NCI-H1048 (cell line): ENCODE data around the gene CD24.
A peak's percentile ranks its signal among the peaks of the same experiment; 100 is the strongest.
"Not testable (repeated sequence)": the region's sequence is repeated elsewhere in the genome, so short reads cannot be mapped to it uniquely, and the experiment has no call there.

ENCODE experiments used
- DNase-seq: peaks from one replicate; lab custom pipeline; 2025; lab: John Stamatoyannopoulos, UW

CD24 gene, protein sequence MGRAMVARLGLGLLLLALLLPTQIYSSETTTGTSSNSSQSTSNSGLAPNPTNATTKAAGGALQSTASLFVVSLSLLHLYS

DNA sequence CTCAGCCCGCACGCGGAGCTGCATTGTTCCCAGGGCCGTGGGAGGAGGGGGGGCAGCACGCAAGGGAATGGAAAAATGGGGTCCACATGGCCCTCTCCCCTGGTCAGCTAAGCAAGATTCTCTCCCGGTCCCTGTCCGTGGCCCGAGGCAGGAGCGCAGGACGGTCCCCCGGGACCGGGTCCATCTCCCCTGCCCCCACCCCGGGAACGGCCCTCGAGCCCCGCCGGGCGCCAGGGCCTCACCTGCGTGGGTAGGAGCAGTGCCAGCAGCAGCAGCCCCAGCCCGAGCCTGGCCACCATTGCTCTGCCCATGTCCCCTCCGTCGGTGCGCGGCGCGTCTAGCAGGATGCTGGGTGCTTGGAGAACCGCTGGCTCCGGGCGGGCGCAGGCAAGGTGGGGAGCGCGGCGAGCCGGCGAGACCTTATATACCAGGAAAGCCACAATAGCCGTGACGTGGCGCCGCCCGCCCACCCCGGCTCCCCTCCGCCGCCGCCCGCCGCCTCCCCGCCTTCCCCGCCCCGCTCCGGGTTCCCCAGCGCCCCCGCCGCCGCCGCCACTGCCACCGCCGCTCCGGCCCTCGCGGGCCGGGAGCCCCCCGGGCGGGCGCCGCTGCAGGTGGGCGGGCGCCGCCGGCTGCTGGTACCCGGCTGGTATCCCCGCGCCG, at the start of gene CD24:
Gene CD24, minus strand, starts transcription at position 394 of the 663 bp plus-strand sequence. Its CDS starts 83 bp downstream, at position 311.
- peak; percentile 28 for DNase-seq

DNA sequence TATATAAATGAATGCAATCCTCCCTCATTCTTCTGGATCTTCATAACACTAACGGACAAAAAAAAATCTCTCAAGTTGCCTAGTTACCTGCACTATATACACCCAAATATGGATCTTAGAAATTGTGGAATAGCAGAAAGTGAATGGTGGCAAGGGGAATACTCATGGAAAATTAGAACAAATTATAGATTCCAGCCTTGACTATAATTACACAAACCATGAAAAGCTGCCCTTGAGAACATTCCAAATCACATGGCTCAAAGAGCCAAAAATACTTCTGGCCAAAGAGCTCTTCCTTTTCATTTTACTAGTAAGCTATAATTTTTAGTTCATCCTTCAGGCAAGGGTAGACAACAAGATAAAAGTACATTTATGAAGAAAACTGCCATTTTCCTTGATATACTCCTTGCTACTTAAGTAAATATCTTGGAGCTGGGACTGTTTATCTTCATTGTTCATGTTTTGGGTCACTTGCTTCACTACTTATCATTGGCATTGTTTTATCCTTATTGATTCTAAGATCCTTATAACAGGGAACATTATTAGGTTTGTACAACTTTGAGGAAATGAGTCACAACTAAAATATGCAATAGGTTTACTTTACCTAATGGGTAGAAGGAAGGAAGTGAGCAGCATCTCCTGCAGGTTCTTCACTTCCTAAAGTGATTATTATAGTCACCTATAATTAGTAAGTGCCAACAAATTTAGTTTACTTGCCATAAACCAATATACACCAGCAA, 47.1 kb upstream of the CD24 start:
- DNase-seq, result no peak

DNA sequence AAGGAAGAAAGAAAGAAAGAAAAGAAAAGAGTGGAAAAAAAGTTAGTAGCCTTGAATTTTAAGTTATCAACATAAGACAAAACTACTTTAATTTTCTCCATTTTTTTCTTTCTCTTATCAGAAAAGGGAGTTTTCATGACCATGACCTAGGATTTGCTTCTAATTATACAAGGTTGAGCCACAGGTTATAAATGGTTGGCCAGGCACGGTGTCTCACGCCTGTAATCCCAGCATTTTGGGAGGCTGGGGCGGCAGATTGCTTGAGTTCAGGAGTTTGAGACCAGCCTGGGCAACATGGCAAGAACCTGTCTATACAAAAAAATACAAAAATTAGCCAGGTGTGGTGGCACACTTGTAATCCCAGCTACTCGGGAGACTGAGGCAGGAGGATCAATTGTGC, 45.7 kb upstream of the CD24 start:
- DNase-seq, result no peak

DNA sequence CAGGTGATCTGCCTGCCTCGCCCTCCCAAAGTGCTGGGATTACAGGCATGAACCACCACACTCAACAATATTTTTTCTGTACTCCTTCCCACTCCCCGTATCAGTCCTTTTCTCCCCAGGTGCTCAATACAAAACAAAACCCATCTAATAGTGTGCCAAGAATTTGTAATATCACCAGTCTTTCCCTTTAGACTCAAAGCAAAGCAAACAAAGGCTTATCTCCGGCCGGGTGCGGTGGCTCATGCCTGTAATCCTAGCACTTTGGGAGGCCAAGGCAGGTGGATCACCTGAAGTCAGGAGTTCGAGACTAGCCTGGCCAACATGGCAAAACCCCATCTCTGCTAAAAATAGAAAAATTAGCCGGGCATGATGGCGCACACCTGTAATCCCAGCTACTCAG, 45.1 kb upstream of the CD24 start:
- DNase-seq, result not testable (repeated sequence)

DNA sequence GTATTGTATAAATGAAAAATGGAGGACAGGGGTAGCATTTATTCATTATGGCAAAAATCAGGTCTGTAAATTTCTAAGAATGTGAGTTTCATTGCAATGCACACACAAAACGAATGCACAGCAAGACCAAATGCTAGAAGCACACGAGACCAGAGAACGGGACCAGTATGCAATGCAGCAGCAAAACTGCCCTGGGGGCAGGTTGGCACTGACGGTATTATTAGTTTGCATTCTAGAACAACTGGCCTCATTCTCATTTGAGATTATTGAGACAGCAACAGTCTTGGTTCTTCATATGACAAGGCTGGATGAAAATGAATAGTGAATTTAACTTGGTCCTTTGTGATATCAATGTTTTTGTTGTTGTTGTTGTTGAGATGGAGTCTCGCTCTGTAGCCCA, 44.5 kb upstream of the CD24 start:
- no peak for DNase-seq

DNA sequence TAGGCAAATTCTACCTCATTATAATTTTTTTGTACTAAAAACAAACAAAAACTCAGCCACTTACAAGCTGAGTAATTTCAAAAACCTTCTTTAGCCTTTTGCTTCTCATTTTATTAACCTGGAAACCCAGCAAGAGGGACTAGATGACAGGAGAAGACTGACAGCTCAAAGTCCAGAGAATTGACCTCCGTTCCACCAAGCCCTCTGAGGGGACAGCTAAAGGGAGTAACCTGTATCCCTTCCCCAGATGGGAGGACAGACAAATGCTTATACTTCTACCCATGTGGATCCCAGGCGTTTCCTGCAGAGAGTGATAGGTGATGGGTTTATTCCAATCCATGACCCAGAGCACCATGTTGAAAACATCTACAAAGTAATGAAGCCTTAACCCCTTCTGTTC, 35.0 kb upstream of the CD24 start:
- no peak for DNase-seq

DNA sequence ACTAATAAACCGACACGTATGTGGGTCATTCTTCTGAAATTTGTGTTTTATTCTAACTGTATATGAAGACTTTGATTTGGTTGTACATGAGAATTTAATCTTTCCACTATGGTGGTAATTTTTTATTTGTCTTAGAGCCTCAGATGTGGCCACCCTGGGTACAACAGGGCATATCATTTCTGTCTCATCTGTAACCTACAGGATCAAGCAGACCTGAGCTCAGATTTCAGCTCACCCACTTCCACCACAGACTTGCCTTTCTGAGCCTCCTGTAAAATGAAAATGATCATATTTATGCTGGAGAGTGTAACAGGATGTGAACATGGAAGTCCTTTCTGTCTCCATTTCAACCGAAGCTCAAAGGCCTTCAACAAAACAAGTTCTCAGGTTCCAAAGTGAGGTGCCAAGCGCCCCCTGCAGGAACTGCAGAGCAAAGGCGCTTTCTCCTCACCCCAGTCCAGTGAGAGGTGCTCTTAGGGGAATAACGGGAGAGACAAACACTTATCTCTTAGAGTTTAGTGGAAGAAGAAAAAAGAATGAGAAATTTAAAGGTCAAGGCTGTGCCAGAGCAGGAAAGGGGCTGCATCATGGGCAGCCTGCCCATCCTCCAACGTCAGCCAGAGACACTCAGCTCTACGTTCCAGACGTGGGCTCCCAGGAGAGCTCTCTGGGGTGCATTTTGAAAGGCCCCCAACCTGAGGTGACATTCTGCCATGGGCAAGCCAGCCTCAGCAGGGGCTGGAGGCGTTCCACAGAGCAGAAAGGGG, 23.0 kb upstream of the CD24 start:
- peak; percentile 30 for DNase-seq

DNA sequence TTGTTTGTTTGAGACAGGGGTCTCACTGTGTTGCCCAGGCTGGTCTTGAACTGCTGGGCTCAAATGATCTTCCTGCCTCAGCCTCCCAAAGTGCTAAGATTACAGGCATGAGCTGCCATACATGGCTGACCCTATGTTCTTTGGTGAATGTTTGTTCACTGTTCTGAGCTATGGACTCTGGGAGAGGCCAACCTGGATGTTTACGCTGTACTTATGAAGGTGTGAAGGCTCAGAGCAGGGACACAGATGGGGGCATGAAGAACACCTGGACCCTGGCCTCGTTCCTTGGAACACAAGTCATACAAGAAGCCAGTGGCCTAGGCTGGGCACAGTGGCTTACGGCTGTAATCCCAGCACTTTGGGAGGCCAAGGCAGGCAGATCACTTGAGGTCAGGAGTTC, 21.1 kb upstream of the CD24 start:
- no peak for DNase-seq

DNA sequence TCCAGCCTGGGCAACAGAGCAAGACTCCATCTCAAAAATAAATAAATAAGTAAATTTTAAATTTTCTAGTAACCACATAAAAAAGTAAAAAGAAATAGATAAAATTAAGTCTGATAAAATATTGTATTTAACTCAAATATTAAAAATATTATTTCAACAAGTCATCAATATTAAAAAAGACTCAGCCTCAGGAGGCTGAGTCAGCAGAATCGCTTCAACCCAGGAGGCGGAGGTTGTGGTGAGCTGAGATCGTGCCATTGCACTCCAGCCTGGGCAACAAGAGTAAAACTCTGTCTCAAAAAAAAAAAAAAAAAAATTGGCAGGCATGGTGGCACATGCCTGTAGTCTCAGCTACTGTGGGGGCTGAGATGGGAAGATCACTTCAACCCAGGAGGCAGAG, 15.2 kb upstream of the CD24 start:
- not testable (repeated sequence) for DNase-seq

DNA sequence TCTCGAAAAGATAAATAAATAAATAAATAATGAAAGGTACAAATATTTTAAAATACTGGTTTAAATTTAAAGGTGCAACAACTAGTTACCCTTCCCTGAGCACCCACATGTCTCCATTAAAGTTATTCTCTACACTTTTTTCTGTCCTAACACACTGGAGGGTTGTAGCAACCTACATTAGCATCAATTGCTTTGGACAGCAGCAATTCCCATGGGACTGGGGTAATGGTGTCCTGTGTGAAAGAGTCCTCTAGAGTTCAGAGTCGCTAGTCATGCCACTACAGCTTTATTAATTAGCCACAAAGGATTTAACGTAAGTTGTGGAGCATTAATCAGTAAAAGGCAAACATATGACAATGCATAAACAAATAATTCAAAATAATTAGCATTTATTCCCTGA, 14.1 kb upstream of the CD24 start:
- DNase-seq, result no peak

DNA sequence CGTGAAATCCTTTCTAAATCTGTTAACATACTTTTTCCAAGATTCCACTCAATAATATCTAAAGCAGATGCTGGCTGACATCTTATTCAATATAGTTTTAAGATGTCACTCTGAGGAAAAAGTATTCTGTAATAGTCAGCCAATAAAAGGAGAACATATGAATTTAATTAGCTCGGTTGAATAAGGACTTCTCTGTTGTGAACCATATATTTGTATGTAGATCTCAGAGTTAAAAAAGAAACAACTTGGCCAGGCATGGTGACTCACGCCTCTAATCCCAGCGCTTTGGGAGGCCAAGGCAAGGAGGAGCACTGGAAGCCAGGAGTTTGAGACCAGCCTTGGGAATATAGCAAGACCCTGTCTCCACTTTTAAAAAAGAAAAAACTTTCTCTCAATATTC, 7.4 kb upstream of the CD24 start:
- no peak for DNase-seq

DNA sequence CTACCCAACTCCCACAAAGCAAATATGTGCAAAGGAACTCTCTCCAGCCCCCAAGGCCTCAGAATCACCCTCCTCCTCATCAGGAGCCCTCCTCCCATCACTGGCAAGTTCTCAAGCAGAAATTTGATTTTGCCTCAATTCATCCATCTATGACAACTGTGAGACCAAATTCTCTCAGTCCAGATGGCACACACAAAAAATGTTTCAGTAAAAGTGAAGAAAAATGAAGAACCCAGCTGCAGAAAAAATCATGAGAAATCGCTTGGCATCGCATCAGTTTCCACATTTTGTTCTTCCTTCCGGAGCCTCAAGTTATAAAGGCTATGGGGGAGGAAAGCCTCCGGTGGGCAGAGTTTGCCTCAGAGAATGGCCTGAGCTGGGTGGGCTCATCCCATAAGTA, 6.4 kb upstream of the CD24 start:
- no peak for DNase-seq

DNA sequence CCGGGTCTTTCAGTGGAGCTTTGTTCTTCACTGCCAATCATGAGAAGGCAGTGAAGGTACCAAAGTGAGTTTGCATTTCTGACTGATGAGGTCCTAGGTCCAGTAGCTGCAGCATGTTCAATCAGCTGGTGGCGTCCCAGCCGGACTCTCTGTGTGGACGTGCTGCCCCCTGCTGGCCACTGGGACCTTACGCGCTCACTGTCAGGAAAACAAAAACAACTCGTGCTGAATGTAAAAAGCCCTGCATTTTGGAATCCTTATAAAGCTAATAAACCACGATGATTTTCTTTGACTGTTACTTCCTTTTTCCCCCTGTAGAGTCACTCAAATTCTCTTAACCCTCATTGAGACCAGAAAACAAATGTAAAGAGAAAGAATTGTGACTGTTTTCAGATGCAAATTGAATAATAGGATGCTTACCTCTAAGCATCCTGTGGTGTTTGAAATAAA, 4.9 kb upstream of the CD24 start:
- DNase-seq, result peak; percentile 43

DNA sequence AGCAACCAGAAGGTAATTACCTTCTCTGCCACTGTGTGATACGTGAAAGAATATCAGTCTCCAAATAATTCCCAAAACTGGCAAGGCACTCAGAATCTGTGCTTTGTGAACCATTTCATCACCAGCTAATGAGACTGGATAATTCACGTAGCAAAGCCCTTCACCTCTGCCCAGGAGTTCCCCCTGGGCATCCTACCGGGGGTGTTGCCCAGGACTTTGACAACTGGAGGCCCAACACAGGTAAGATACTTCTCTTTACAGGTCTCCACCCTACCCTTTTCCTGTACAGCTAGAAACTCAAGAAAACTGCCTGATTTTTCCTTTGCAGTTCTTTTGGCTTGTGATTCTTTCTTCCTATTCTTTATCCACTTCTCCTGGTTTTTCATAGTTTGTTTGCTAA, 2.7 kb upstream of the CD24 start:
- no peak for DNase-seq

DNA sequence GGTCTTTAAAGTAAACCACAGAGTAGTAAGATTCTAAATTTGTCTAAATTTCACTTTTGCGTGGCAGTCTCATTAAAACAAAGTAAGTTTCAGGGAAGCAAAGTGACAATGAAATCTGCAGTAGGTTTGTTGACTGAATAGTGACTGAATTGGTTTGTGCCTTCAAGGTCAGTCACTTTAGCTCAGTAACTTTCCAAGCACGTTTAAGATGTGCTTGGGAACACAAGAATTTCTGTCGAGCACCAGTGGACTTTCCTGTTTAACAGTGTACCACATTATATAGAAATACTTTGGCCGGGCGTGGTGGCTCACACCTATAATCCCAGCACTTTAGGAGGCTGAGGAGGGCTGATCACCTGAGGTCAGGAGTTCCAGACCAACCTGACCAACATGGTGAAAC, 1.7 kb upstream of the CD24 start:
- DNase-seq, result no peak

DNA sequence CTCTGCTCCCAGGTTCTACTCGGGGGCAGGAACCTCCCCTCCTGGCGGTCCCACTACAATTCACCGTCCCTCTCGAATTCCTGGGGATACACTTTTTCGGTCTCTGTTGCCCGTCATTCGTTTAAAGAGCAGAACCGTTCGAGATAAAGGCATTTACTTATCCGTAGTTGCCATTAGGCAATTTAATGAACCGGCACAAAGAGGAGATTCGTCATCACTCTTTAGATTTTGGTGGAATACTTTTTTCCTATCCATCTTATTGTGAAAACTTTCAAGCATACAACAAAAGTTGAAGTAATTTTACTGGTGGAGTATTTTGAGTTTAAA, 1.2 kb upstream of the CD24 start:
- DNase-seq, result no peak

DNA sequence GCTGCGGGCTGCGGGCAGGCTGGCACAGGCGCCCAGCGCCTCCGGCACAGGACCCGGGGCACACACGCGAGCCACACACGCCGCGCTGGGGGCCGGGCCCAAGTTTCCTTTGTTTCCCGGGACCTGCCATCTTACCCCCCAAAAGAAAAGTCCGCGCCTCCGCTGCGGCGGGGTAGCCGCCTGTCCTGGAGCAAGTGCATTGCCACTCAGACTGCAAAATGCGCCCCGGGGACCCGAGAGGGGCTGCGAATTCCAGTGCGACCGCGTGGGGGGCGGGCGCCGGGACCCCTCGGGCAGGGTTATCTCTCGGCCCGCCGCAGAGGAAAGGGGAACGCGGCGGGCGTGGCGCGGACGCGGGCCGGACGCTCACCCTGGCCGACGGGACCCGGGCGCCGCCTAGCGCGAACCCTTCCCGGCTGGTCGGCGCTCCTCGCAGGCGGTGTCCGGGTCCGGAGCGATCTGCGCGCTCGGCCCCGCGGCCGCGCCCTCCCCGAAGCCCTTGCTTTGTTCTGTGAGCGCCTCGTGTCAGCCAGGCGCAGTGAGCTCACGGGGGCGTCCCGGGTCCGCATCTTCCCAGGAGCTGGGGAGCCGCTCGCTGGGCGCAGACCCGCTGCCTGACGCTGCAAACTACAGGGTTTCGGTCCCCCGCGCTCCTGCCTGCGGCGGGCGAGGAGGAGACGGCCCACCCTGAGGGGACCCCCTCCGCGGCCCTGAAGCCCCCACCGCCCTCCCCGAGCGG, 639 bp upstream of the CD24 start:
- no peak for DNase-seq

DNA sequence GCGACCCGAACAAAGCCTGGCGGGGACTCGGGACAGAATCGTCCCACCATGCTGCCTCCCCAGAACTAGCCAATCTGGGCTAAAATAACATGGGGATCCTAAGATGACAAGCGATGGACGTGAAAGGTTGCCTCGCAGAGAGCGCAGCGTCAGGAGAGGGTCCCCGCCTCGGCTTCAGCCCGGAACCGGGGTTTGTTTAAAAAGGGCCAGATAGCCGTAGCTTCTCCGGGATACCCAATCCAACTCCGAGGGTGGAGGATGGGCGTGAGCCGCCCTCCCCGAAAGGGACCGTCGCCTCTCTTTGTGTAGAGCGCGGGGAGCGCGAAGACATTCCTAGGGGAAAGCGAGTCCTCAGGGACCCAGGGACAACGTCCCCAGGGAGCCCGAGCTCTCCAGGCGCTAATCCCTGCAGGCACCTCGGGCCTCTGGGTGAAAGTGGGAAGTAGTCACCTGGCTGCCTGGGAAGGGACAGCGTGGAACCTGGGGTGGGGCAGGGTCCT, 643 bp downstream of the CD24 start:
- DNase-seq, result no peak

DNA sequence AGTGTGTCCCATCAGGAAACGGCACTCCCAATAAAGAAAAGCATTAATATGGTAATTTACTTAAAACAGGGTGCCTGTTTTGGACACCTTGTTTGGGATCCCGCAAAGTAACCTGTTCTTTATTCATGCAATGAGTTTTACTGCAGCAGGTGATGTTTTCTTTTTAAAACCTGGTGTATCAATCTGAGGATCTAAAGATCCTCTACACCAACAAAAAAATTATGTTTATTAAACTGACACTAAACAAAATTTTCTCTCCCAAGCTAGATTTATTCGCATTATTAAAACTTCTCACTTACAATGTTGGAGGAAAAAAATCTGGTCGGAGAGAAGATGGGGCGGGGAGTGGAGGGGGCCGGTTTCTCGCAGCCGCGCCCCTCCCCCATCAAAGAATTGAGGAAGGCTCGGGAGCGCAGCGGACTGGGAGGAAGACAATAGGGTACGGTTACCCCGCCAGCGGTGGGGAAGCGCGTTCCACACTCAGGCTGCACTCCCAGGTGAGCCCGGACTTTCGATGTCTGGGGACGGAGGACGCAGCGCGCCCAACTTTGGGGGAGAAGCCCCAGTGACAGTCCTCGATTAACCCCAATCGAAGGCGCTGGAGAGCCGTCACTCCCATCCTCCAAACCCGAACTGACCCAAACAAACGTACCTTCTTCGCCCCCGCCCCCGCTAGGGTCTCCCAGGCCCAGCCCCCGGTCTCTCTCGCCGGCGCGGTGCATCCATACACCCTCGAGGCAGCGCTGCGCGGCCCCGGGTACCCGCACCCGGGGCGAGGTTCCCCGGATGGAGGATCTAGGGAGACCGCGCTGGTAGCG, 1.3 kb downstream of the CD24 start:
- DNase-seq, result no peak

DNA sequence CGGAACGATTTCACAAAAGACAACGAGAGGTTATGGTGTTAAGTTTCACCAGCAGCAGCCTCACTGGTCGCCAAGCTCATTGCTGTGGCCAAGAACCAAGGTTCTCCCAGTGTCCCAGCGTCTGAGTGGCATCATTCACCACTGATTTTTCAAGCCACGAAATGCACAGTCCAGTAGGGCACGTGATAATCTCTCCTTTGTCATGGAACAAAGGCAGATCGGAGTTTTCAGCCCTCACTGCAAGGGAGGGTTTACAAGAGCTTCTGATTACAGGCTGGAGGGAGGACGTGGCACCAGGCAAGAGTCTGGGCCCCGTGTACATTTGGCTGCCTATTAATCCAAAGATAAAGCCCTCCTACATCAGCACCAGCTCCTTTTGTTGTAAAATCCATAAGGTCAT, 2.0 kb downstream of the CD24 start:
- no peak for DNase-seq

DNA sequence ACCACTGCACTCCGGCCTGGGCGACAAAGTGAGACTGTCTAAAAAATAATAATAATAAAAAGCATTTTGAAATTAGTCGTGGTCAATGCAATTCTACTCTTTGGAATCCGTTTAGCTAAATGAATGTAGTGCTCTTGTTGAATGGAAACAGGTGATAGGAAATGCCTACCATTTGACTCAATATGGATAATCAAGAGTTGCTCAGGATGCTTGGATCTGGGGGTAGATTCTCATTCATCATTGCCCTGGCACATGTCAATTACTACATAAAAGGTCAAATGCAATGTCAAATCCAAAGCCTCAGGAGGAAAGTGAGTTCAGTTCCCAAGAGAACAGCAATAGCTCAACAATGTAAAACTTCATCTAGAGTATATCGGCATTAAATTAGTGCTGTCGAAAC, 3.8 kb downstream of the CD24 start:
- DNase-seq, result not testable (repeated sequence)
